ENCODE results near the gene ELAVL1. TPM values are rescaled to one million over a fixed set of nuclear protein-coding genes. Genes with fewer than 3 reads are reported as not detected.

The ELAVL1 gene
- polyA plus RNA-seq = 10 to 100 TPM; 48.9 to 62.0 (median 54.1) TPM

- Mint-ChIP-seq H3K27me3 (ENCODE audit: low read depth in 3 of 3) (peaks cover 0 to 9% (median 9%) of the 10 kb centered on the region in 3 donors), H3K4me1 (peaks cover 36 to 39% of the 10 kb centered on the region in 2 donors), H3K9me3 (no peaks in the 10 kb centered on the region), H3K27ac (peak within 1 kb of the TSS; percentile 87 to 96 (median 93)), H3K36me3 (peaks cover 0 to 4% (median 0%) of the 10 kb centered on the region in 3 donors), H3K4me3 (peak within 1 kb of the TSS; percentile 86 to 97 (median 90))
- DNase-seq = peak; percentile 89 to 92 (median 92)
Observed at GRCh38 chr19:8005534-8006256, at the start of gene ELAVL1. ELAVL1 (minus strand) TSS chr19:8005641; CDS start chr19:7991815, 13,826 bp downstream.

DNA sequence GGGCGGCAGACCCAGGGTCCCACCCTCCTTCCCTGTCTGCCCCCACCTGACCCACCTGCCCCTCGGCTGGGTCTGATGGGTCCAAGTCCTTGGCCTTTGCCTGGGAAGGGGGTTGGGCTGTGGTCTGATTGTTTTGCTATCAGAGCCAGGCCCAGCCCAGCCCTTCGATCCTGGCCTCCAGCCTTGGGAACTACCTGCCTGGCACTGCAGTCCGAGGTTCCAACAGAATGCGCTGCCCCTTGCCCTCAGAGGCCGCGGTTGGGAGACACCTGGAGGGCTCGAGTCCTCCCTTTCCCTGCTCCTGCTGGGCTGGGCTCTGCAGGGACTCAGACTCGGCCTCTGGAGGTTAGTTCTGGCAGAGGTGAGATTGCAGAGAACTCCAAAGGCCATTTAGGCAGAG lies 48.7 kb upstream of the ELAVL1 start:
- Mint-ChIP-seq H3K4me3 (no peak overlapping the region), H3K27me3 (ENCODE audit: low read depth in 3 of 3) (peaks cover 0 to 2% (median 0%) of the 10 kb centered on the region in 3 donors), H3K27ac (peak overlapping the region in 1 of 6 donors; percentile 46), H3K36me3 (no peaks in the 10 kb centered on the region), H3K4me1 (peaks cover 19 to 20% of the 10 kb centered on the region in 2 donors), H3K9me3 (no peaks in the 10 kb centered on the region)
- no peak for DNase-seq

DNA sequence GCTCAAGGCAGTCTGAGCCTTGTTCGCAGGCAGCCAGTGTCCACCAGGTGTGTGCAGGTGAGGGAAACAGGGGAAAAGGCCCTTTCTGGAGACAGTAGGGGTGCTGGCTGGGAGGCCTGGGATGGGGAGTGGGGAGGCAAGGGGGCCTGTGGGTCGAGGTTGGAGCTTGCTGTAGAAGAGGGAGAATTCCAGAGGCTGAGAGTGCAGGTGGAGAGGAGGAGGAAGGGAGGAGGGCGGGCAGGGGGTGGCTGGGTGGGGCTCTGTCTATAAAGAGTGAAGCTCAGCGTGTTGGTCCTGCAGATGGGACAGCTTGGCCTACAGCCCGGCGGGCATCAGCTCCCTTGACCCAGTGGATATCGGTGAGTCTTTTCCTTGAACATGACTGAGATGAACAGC lies 47.0 kb upstream of the ELAVL1 start, which contains the start of gene CCL25:
Gene CCL25, plus strand, starts transcription at position 297 of the 396 bp plus-strand sequence. CDS start 290 bp downstream, outside the sequence.
- no peak for DNase-seq
- Mint-ChIP-seq H3K9me3 (no peaks in the 10 kb centered on the region), H3K4me1 (peaks cover 19 to 20% of the 10 kb centered on the region in 2 donors), H3K27ac (peak within 1 kb of the TSS in 5 of 6 donors; percentile 9 to 91 (median 26)), H3K27me3 (ENCODE audit: low read depth in 3 of 3) (peaks cover 0 to 2% (median 0%) of the 10 kb centered on the region in 3 donors), H3K4me3 (peak within 1 kb of the TSS in 3 of 5 donors; percentile 20 to 46 (median 39)), H3K36me3 (no peaks in the 10 kb centered on the region)

DNA sequence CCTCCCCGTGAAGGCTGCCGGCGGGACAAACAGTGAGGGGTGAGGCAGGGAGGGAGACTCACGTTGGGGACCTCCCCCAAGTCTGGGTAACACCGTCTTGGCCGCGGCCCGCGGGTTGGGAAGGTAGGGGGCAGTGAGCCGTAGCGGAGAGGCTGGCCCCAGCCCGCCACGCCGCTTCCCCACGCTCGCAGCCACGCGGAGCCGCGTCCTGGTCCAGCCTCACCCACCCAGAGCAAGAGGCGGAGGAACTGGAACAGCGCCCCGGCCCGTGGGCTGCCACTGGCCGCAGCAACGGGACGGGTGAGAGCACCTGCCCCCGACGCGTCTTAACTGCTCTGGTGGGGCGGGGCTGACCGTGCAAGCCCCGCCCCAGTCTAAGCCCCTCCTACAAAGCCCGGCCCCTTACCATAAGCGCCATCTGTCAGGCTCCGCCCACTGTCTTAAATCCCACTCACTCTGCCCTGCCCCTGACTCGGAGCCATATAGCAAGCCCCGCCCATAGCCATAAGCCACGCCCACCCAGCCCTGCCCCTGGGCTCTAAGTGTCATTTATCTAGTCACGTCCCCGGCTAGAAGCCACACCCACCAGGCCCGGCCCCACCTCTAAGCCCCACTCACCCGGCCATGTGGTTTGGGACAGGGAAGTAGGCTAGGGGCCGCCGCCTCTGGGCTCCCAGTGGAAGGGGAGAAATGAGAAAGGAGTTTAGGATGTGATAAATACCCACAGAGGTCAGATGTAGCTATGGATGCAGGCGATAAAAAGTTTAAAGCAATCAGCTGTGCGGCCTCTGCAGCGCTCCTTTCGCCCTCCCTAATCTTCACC lies 45.0 kb upstream of the ELAVL1 start:
- peaks cover 19 to 20% of the 10 kb centered on the region in 2 donors for H3K4me1 Mint-ChIP-seq
- H3K4me3 Mint-ChIP-seq = peak overlapping the region; percentile 61 to 75 (median 73)
- DNase-seq = peak; percentile 80 to 86 (median 84)
- H3K9me3 Mint-ChIP-seq = no peaks in the 10 kb centered on the region
- no peaks in the 10 kb centered on the region for H3K36me3 Mint-ChIP-seq
- H3K27me3 Mint-ChIP-seq (ENCODE audit: low read depth in 3 of 3) = peaks cover 0 to 4% (median 0%) of the 10 kb centered on the region in 3 donors
- H3K27ac Mint-ChIP-seq = peak overlapping the region in 2 of 6 donors; percentile 14 to 17

DNA sequence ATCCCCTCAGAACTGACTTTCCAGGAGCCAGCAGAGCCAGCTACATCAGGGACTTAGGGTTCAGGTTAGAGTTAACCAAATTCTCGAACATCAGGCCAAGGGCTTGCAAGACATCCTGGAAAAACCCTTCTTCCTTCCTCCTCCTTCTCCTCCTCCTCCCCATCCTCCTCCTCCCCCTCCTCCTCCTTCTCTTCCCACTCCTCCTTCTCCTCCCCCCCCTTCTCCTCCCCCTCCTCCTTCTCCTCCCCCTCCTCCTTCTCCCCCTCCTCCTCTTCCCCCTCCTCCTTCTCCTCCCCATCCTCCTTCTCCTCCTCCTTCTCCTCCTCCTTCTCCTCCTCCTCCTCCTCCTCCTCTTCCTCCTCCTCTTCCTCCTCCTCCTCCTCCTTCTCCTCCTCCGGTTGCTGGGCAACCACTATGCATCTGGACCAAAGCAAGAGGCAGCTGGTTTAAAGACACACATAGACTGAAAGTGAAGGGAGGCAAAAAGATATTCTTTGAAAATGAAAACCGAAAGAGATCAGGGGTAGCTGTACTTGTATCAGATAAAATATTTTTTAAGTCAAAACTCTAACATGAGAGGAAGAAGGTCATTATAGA lies 41.2 kb upstream of the ELAVL1 start:
- no peaks in the 10 kb centered on the region for H3K36me3 Mint-ChIP-seq
- DNase-seq = no peak
- H3K9me3 Mint-ChIP-seq = no peaks in the 10 kb centered on the region
- H3K27ac Mint-ChIP-seq = no peak overlapping the region
- no peak overlapping the region for H3K4me3 Mint-ChIP-seq
- peaks cover 0 to 4% (median 0%) of the 10 kb centered on the region in 3 donors for H3K27me3 Mint-ChIP-seq (ENCODE audit: low read depth in 3 of 3)
- peaks cover 10 to 12% of the 10 kb centered on the region in 2 donors for H3K4me1 Mint-ChIP-seq

DNA sequence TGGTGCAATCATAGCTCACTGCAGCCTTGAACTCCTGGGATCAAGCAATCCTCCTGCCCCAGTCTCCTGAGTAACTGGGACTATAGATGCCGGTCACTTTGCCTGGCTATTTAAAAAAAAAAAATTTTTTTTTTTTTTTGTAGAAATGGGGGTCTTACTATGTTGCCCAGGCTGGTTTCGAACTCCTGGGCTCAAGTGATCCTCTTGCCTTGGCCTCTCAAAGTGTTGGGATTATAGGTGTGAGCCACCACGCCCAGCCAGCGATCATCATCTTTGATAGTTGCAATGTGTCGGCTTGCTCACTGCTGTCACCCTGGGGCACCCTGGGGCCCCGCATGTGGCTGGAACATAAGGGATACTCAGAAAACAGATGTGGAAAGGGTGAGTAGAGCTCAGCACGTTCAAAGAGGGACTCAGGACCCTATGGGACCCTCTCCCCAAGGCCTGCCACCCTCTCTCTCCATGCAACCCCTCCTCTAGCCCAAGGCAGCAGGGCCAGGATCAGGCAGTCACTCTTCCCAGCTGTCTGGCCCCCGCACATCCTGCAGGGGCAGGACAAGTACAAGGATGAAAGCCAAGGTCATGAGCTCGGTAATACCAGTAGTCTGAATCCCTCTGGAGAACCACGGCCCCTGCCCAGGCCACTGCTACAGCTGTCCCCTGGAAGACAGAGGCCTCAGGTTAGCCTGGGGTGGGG lies 40.6 kb upstream of the ELAVL1 start:
- Mint-ChIP-seq H3K4me1 (peaks cover 8 to 12% of the 10 kb centered on the region in 2 donors), H3K4me3 (no peak overlapping the region), H3K27ac (no peak overlapping the region), H3K36me3 (no peaks in the 10 kb centered on the region), H3K27me3 (ENCODE audit: low read depth in 3 of 3) (peaks cover 0 to 4% (median 0%) of the 10 kb centered on the region in 3 donors), H3K9me3 (no peaks in the 10 kb centered on the region)
- DNase-seq = no peak

- Mint-ChIP-seq H3K36me3 (no peaks in the 10 kb centered on the region), H3K27ac (no peak overlapping the region), H3K4me1 (no peaks in the 10 kb centered on the region), H3K4me3 (no peak overlapping the region), H3K27me3 (ENCODE audit: low read depth in 3 of 3) (peaks cover 0 to 2% (median 1%) of the 10 kb centered on the region in 3 donors), H3K9me3 (no peaks in the 10 kb centered on the region)
- DNase-seq = no peak
Observed at GRCh38 chr19:8044018-8044417, 38.6 kb upstream of the ELAVL1 start.

DNA sequence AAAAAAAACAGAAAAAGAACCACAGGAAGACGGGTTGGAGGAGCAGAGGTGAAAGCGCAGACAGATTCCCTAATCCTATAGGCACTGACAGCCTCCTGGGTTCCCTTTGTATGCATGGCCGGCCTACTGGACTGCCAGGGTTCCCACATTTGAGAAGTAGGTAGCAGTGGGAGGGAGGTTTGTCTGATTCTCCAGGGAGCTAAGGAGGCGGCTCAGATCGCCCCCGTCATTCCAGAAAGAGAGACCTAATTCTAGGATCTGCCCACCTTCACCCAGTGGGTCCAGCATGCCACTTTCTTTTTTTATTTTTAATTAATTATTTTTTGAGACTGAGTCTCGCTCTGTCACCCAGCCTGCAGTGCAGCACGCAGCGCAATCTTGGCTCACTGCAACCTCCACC lies 37.5 kb upstream of the ELAVL1 start:
- Mint-ChIP-seq H3K27ac (no peak overlapping the region), H3K36me3 (no peaks in the 10 kb centered on the region), H3K4me3 (no peak overlapping the region), H3K4me1 (no peaks in the 10 kb centered on the region), H3K27me3 (ENCODE audit: low read depth in 3 of 3) (peaks cover 2 to 5% (median 5%) of the 10 kb centered on the region in 3 donors), H3K9me3 (no peaks in the 10 kb centered on the region)
- DNase-seq = no peak

- Mint-ChIP-seq H3K4me3 (no peak overlapping the region), H3K9me3 (no peaks in the 10 kb centered on the region), H3K27ac (no peak overlapping the region), H3K36me3 (no peaks in the 10 kb centered on the region), H3K4me1 (no peaks in the 10 kb centered on the region), H3K27me3 (ENCODE audit: low read depth in 3 of 3) (peaks cover 2 to 8% (median 5%) of the 10 kb centered on the region in 3 donors)
- no peak for DNase-seq
Observed at GRCh38 chr19:8041531-8041931, 36.1 kb upstream of the ELAVL1 start.

DNA sequence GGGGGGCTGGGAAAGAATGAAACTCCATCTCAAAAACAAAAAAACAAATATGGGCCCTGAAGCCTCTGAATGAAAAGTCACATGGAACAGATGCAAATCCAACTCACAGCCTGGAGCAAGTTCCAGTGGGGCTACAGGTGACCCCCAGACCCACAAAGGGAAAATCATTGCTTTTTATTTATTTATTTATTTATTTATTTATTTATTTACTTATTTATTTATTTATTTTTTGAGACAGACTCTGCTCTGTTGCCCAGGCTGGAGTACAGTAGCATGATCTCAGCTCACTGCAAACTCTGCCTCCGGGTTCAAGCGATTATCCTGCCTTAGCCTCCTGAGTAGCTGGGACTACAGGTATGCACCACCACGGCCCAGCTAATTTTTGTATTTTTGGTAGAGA lies 33.8 kb upstream of the ELAVL1 start:
- peaks cover 2 to 8% (median 5%) of the 10 kb centered on the region in 3 donors for H3K27me3 Mint-ChIP-seq (ENCODE audit: low read depth in 3 of 3)
- no peak overlapping the region for H3K4me3 Mint-ChIP-seq
- no peak overlapping the region for H3K27ac Mint-ChIP-seq
- no peak for DNase-seq
- no peaks in the 10 kb centered on the region for H3K4me1 Mint-ChIP-seq
- no peaks in the 10 kb centered on the region for H3K9me3 Mint-ChIP-seq
- H3K36me3 Mint-ChIP-seq = no peaks in the 10 kb centered on the region

DNA sequence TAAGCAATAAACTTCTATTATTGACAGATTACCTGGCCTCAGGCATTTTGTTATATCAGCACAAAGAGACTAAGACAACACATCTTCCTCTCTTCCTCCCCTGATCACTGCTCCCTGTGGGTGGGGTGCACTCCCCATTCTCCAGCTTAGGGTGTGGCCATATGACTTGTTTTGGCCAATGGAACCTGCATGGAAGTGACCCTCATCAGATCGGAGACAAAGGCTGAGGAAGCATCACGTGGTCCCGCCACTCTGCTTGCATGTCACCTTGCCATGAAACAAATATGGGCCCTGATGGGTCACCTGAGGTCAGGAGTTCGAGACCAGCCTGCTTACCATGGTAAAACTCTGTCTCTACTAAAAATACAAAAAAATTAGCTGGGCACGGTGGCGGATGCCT lies 33.4 kb upstream of the ELAVL1 start:
- Mint-ChIP-seq H3K9me3 (no peaks in the 10 kb centered on the region), H3K27ac (no peak overlapping the region), H3K4me3 (no peak overlapping the region), H3K36me3 (no peaks in the 10 kb centered on the region), H3K27me3 (ENCODE audit: low read depth in 3 of 3) (peaks cover 2 to 8% (median 5%) of the 10 kb centered on the region in 3 donors), H3K4me1 (no peaks in the 10 kb centered on the region)
- DNase-seq = no peak

DNA sequence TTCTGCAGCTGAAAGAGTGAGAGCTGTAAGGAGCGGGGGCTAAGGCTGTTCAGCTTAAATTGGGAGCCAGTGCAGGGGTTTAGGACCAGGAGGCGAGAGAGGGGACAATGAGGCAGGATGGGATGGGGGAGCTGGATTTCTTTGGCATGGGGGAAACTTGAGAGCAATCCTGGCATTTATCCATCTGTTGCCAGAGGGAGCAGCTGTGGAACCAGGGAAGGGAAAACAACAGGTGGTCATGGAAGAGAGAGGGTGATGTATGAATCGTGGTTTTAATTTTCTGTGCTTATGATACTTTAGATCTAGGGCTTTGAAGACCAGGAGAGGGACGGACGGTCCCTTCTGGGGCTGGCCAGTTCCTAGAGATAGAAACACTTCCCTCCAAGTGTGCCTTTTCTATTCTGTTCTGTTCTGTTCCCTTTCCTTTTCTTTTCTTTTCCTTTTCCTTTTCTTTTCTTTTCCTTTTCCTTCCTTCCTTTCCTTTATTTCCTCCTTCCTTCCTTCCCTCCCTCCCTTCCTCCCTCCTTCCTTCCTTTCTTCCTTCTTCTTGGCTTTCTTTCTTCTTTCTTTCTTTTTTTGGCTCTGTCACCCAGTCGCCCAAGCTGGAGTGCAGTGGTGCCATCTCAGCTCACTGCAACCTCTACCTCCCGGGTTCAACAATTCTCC lies 31.1 kb upstream of the ELAVL1 start:
- H3K36me3 Mint-ChIP-seq = peaks cover 0 to 4% (median 0%) of the 10 kb centered on the region in 3 donors
- H3K9me3 Mint-ChIP-seq = no peaks in the 10 kb centered on the region
- no peak overlapping the region for H3K27ac Mint-ChIP-seq
- peaks cover 2 to 8% (median 7%) of the 10 kb centered on the region in 3 donors for H3K27me3 Mint-ChIP-seq (ENCODE audit: low read depth in 3 of 3)
- no peaks in the 10 kb centered on the region for H3K4me1 Mint-ChIP-seq
- H3K4me3 Mint-ChIP-seq = no peak overlapping the region
- DNase-seq = no peak

DNA sequence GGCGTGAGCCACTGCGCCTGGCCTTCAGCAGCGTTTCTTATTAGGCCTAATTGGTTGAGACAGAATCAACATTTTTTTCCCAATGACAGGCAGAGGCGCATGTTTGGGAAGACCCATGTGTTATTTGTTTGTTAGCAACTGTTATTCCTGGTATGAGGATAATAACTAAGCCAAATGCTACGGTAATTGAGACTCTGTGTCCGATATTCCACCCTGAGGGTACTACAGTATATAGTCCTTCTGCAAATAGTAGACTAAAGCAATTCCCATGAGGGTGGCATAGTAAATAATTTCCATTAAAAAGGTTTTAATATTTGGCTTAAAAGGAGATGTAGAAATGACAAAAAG lies 28.7 kb upstream of the ELAVL1 start:
- Mint-ChIP-seq H3K27me3 (ENCODE audit: low read depth in 3 of 3) (peaks cover 4 to 8% (median 8%) of the 10 kb centered on the region in 3 donors), H3K27ac (no peak overlapping the region), H3K4me3 (no peak overlapping the region), H3K36me3 (peaks cover 0 to 4% (median 0%) of the 10 kb centered on the region in 3 donors), H3K9me3 (no peaks in the 10 kb centered on the region), H3K4me1 (no peaks in the 10 kb centered on the region)
- DNase-seq = no peak
